Neural cell (in vitro differentiated cells): ENCODE measurements around the gene OR6K3.

ENCODE experiments used
- CTCF ChIP-seq: fragments of 450-650 bp; IDR thresholded peaks from 2 replicates; pipeline ENCODE4 v1.5.1; 2014; ENCODE audit warnings: antibody characterized with exemption, mild to moderate bottlenecking, moderate library complexity; ENCODE audit not compliant: poor library complexity, severe bottlenecking
- EP300 ChIP-seq: fragments of 450-650 bp; conservative IDR thresholded peaks from 2 replicates; pipeline ENCODE4 v1.6.1; 2014; ENCODE audit warnings: antibody characterized with exemption, mild to moderate bottlenecking, moderate library complexity; ENCODE audit not compliant: poor library complexity, severe bottlenecking
- EZH2 ChIP-seq: fragments of 200-600, 300-800 bp; shearing (Covaris generic), sonication (generic); IDR thresholded peaks from 2 replicates; pipeline ENCODE4 v1.6.1; 2014; ENCODE audit warnings: antibody characterized with exemption, low read length, borderline replicate concordance, mild to moderate bottlenecking; ENCODE audit not compliant: insufficient read depth, poor library complexity, severe bottlenecking
- POLR2AphosphoS5 ChIP-seq: IDR thresholded peaks from 2 replicates; pipeline ENCODE4 v1.6.1; 2012
- RAD21 ChIP-seq: fragments of 450-650 bp; conservative IDR thresholded peaks from 2 replicates; pipeline ENCODE4 v1.6.1; 2014; ENCODE audit warnings: antibody characterized with exemption, mild to moderate bottlenecking, moderate library complexity
- REST ChIP-seq: IDR thresholded peaks from 2 replicates; pipeline ENCODE4 v1.6.1; 2012; ENCODE audit warnings: borderline replicate concordance
- SMC3 ChIP-seq: fragments of 450-650 bp; conservative IDR thresholded peaks from 2 replicates; pipeline ENCODE4 v1.6.1; 2014; ENCODE audit warnings: antibody characterized with exemption, mild to moderate bottlenecking, moderate library complexity; ENCODE audit not compliant: poor library complexity

GRCh38 chr1:158752155-158752712 is 31.7 kb upstream of the OR6K3 start:
- TF ChIP-seq SMC3 (no peak), REST (no peak), CTCF (no peak), POLR2AphosphoS5 (no peak), RAD21 (no peak), EP300 (no peak), EZH2 (no peak)
